SH-SY5Y (cell line): ENCODE results near the gene LPAR1.

Source experiments
- GATA2 ChIP-seq: IDR thresholded peaks from 2 replicates; pipeline ENCODE4 v1.6.1; 2011; ENCODE audit warnings: mild to moderate bottlenecking, low read depth, low read length
- GATA3 ChIP-seq: IDR thresholded peaks from 2 replicates; pipeline ENCODE4 v1.6.1; 2011; ENCODE audit warnings: low read depth, mild to moderate bottlenecking, low read length, moderate library complexity

DNA sequence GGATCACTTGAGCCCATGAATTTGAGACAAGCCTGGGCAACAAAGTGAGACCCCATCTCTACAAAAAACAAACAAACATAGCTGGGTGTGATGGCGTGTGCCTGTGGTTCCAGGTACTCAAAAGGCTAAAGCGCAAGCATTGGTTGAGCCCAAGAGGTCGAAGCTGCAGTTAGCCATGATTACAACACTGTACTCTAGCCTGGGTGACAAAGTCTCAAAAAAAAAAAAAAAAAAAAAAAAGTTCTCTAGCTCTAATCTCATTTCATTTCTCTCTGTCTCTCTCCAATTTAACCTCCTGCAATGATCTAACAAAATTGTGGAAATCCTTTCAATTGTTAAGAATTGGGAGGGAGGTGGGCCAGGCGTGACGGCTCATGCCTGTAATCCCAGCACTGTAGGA is 33.3 kb downstream of the LPAR1 start:
- TF ChIP-seq GATA2 (no peak), GATA3 (no peak)
